Activated CD4-positive, alpha-beta T cell treated with anti-CD3 and anti-CD28 coated beads, Interleukin-2, amount 50 U/mL, for 4 hours (primary cell): ENCODE results near the gene PNPLA7.
"Not testable (repeated sequence)": the region's sequence is repeated elsewhere in the genome, so short reads cannot be mapped to it uniquely, and the experiment has no call there.

ENCODE experiments used
- DNase-seq, 2 experiments: peaks; one replicate each; pipeline ENCODE4 v3.0.0-alpha.2; 2020

Gene PNPLA7

DNA sequence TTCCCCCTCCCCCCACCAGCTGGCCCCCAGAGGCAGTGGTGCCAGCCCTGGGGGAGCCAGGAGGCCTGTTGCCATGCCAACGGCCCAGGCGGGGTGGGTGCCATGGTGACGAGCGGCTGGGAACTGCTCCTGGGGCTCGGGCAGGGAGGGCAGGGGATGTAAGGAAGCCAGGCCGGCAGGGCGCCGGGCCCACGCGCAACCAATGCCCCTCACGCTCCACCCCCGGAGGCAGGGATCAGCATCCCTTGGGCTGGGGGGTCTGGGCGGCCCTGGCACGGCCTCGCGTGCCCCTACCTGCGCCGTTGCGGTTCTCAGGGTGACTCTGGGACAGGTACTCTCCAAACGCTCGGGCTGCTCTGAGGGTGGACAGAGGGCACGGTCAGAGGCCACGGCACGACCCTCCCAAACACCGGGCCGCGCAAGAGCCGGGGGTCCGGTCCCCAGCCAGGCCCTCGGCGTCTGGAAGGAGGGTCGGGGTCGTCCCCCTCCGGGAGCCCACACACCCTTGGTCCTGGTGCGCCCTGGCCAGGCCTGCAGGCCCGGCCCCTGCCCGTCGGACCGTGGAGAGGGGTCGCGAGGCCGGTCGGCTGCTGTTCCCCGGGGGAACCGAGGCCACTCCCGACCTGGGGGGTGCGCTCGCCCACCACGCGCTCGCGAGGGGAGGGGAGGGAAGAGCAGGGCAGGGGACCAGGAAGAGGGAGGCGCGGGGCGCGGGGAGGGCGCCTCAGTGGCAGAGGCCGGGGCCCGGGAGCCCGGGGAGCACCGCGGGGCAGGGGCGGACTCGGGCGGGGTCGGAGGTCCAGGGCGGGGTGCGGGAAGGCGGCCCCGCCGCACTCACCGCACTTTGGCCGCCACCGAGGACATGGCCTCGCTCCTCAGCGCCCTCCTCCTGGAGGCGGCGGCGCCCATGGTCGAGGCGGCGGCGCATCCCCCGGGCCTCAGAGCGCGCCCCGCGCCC is 91.7 kb downstream of the PNPLA7 start:
- DNase-seq: no peak

DNA sequence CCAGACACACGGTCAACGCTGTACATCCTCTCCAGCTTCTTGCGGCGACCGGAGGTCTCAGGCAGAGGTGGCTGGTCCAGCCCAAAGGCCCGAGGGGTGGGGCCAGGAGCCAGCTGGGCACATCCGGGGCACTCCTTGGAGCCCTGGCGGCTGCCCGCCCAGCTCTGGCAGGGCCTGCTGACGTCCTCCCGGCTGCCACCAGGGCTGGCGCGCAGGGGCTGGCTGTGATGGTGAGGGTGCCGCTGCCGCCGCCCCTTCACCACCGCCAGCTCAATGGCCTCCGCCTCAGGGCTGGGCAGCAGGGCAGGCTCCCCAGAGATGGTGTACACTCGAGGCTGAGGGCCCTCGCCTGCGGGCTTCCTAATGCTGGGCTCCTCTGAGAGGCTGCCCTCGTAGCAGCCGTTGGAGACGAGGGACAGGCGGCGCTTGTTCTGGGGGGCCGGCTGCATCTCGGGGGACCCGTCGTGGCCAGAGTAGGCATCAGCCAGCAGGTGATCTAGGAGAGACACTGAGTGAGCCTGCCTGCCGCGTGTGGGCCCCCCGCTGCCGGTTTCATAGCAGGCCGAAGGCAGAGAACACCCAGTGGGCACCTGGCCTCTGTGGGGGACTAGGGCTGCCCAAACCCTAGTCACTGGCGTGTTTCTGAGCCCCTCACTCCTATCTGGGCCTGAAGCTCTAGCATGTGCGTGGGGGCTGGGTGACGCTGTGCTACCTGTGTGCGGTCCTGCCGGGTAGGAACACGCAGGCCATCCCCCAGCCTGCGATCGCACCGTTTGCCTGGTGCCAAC is 92.6 kb downstream of the PNPLA7 start:
- DNase-seq: no peak

DNA sequence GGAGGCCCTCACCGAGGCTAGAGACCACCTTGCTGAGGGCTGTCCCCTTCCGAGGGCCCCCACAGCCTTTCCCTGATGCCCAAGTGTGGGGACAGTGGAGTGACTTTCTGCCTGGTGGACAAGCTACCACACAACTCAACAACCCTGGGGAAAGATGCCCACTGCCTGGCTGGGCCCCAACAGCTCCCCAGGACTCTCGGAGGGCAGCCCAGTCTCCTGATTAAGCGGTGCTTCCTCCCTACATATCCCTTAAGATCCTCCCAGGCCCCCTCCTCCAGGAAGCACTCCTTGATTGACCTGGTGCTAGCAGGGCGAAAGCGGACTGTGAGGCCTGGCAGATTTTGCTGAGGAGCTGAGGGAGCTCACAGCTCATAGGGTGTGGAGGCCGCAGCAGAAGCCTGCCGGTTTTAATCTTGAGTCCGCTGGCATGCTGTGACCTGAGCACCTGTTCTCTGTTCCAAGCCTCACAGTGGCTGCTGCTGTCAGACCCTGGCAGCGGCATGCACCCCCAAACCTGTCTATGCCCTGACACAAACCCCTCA is 93.3 kb downstream of the PNPLA7 start:
- no peak for DNase-seq

DNA sequence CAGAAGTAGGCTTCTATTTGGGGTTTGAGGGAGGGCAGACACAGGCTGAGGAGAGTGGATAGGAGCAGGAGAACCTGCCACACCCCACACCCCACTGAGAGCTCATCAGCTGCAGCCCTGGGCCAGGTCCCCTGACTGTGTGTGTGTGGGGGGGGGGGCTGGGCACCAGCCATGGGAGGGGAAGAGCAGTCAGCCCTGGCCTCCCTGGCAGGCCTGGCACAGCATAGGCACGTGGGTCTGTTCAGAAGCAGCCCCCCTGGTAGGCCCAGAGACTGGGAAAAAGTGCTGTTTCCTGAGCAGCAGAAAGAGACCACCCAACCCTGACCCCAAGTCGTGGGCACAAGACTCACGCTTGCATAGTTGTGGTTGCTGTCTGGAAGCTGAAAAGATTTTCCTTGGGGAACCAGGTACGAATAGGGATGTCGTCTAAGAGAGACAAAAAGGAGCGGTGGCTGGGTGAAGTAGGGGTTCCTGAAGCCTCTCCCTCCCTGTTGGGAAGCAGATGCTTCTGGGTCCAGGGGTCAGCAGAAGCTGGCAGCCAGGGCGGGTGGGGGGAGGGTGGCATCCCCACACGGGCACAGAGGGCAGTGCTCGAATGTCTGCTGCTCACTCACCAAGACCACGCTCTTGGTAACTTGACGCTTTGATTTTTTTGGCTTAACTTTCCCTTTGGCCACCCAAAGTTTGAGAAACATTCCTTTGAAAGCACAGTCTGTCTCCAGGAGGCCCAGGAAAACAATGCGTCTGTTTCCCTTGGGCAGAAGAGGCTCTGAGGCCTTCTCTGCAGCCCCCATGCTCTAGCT is 93.9 kb downstream of the PNPLA7 start:
- DNase-seq: no peak

DNA sequence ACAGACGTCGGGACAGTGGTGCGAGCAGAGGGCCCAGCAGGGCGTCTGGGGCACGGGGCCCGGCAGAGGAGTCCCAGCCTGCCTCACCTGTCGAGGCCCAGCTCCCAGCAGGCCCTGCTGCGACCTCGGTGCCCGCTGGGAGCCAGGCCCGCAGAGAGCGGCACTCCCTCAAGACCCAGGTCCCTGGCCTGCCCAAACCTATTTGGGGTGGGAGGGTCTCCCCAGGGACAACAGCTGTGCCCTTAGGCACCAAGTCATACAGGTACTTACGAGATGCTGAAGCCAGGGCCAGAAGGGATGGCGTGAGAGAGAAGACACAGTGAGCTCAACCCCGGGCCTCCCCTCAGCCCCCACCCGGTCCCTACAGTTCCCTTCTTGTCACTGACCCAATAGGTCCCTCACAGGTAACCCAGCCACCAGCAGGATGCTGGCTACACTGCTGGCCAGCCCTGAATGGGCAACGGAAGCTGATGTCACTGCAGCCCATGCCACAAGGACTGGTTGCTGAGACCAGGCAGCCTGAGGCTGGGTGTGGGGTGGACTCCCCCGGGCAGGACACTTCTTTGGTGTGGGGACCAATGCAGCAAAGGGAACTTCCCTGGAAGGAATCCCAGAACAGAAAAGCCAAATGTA is 94.7 kb downstream of the PNPLA7 start:
- no peak for DNase-seq

DNA sequence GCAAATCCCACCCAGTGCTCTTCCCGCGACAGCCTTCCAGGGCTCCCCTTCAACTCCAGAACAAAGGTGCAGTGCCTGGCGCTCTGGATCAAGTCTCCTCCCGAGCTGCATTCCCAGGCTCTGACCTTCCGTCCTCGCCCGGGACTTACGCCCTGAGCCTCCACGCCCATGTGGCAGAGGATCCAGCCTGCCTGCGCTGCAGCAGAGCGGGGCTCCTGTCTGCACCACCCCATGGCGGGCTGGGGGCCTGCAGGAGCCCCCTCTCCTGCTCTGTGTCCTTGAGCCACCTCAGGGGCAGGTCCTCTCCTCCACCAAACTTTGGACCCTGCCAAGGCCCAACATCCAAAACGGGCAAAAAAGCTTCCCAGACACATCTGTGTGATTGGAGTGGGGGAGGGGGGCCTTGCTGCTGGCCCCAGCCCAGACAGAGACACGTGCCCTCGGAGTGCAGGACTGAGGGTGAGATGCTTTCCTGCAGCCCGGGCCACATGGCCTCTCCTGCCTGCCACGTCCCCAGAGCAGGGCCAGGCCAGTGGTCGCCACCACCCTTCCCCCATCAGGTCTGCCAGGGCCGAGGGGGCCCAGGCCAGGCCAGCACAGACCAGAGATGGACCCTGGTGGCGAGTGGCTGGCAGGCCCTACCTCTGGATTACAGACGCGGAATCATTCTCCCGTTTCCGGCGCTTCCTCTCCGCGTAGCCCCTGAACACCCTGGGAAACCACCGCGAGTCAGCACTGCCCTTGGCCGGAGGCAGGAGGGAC is 95.4 kb downstream of the PNPLA7 start:
- no peak for DNase-seq

DNA sequence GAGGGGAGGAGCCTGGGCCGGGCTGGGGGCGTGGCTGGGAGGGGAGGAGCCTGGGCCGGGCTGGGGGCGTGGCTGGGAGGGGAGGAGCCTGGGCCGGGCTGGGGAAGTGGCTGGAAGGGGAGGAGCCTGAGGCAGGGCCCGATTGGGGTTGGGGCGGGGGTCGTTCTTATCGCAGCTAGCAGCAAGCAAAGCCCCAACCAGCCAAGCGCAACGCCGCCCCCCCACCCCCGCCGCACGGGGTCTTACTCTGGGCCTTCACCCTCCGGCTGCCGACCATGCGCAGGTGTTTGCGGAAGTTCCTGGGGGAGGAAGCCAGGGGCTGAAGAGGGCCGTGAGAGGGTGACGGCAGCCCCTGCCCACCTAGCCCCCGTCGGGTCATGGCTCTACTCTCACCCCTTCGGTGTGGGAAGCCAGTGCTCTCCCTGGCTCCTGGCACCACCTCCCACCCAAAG is 96.0 kb downstream of the PNPLA7 start:
- DNase-seq: no peak

DNA sequence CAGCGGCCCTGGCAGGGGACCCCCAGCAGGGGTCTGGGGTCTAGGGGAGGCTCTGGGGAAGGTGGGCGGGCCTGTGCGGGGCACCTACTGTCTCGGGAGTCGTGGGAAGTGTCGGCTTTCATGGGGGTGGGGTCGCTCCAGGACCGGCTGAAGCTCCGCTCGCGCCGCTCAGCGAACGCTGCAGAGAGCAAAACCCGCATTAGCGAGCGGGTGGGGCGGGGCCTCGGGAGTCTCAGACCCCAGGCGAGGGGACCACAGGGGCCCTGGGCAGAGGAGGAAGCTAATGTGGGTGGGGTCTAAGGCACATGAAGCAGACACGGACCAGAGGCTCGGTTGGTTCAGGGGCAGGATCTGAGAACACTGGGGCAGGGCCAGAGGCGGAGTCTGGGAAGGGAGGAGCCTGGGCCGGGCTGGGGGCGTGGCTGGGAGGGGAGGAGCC is 96.5 kb downstream of the PNPLA7 start:
- DNase-seq: peak; percentile 53 to 59

DNA sequence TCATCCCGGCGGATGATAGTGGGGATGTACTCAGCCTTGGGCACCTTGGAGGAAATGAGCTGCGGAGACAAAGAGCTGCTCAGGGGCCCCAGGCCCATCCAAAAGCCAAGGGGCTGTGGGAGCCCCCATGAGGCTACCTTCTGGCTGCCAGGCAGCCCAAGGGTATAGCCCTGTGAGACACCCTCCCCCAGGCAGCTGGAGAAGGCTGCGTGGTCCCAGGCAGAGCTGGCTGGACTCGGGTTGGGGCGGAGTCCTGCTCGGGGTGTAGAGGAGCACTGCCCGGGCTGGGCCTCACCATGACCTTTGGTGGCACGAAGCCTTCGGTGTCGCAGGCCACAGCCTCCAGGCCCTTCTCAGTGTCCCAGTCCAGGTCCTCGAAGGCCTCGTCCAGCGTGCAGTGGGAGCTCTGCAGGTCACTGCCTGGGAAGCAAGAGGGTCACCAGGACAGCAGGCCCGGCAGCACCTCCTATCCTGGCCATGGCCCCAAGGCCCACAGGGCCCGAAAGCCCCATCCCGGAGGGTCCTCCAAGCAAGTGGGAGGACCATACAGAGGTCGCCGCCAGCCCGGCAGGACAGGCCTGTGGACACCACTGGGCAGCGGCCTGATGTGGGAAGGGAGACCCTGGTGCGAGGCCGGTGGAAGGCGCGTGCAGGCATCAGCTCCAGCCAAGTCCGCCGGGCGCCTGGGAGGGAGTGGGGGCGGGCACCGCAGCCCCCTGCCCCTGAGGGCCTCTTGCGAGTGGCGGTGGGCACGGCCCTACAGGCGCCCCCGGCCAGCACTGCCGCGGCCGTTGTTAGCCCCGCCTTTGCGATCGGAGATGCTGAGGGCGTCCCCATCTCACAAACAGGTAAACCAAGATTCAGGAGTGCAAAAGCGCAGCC is 97.2 kb downstream of the PNPLA7 start:
- no peak for DNase-seq

DNA sequence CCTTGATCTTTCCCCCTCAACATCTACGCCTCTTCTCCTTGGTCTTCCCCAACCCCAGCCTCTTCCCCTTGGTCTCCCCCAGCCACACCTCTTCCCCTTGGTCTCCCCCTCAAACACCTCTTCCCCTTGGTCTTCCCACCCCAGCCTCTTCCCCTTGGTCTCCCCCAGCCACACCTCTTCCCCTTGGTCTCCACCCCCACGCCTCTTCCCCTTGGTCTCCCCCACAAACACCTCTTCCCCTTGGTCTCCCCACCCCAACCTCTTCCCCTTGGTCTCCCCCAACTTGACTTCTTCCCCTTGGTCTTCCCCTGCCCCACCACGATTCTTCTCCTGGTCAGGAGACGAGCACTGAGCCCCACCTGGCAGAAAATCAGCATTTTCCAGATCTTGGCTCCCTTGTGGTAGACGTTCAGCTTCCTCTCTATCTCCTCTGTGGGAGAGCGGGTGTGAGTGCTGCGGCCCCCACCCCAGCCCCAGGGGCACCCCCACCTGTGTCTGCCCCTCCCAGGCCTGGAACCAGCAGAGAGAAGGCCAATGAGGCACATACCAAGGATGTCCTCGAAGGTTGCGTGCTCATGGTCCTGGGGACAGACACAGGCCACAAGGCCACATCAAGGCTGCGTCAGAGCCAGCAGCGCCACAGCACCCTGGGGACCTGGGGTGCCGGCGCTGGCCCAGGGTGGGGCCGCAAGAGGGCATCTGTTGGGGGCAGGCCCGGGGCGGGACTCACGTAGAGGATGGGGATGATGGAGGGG is 98.0 kb downstream of the PNPLA7 start:
- no peak for DNase-seq

DNA sequence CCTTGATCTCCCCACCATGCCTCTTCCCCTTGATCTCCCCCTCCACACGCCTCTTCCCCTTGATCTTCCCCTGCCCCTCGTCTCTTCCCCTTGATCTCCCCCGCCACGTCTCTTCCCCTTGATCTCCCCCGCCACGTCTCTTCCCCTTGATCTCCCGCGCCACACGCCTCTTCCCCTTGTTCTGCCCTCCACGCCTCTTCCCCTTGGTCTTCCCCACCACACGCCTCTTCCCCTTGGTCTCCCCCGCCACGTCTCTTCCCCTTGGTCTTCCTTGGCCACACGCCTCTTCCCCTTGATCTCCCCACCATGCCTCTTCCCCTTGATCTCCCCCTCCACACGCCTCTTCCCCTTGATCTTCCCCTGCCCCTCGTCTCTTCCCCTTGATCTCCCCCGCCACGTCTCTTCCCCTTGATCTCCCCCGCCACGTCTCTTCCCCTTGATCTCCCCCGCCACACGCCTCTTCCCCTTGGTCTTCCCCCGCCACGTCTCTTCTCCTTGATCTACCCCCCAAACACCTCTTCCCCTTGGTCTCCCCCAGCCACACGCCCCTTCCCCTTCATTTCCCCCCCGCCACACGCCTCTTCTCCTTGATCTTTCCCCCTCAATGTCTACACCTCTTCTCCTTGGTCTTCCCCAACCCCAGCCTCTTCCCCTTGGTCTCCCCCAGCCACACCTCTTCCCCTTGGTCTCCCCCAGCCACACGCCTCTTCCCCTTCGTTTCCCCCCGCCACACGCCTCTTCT is 98.8 kb downstream of the PNPLA7 start:
- not testable (repeated sequence) for DNase-seq

DNA sequence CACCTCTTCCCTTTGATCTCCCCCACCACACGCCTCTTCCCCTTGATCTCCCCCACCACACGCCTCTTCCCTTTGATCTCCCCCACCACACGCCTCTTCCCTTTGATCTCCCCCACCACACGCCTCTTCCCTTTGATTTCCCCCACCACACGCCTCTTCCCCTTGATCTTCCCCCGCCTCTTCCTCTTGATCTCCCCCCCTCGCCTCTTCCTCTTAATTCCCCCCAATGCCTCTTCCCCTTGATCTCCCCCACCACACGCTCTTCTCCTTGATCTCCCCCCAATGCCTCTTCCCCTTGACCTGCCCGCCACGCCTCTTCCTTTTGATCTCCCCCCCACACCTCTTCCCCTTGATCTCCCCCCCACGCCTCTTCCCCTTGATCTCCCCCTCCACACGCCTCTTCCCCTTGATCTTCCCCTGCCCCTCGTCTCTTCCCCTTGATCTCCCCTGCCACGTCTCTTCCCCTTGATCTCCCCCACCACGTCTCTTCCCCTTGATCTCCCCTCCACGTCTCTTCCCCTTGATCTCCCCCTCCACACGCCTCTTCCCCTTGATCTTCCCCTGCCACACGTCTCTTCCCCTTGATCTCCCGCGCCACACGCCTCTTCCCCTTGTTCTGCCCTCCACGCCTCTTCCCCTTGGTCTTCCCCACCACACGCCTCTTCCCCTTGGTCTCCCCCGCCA is 99.5 kb downstream of the PNPLA7 start:
- peak in 1 of 2 experiments; percentile 31 for DNase-seq

DNA sequence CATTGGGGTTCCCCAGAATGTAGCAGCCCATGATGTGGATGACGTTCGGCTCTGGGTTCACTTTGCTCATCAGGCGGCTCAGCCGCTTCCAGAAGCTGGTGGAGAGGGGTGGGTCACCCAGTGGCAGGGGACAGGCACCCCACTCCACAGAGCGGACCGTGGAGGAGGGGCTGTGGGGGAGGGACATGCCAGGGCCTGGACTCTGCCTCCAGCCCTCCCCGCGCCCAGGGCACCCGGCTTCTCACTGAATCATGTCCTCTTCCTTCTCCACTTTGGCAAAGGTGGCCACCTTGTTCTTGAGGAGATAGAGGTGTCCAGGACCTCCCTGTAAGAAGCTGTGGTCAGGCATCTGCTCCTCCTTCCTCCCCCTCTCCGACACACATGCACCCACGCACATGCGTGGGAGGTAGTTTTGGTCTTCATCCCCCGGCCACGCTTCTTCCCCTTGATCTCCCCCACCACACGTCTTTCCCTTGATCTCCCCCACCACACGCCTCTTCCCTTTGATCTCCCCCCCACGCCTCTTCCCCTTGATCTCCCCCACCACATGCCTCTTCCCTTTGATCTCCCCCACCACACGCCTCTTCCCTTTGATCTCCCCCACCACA is 100.2 kb downstream of the PNPLA7 start:
- DNase-seq: peak; percentile 51 to 72

DNA sequence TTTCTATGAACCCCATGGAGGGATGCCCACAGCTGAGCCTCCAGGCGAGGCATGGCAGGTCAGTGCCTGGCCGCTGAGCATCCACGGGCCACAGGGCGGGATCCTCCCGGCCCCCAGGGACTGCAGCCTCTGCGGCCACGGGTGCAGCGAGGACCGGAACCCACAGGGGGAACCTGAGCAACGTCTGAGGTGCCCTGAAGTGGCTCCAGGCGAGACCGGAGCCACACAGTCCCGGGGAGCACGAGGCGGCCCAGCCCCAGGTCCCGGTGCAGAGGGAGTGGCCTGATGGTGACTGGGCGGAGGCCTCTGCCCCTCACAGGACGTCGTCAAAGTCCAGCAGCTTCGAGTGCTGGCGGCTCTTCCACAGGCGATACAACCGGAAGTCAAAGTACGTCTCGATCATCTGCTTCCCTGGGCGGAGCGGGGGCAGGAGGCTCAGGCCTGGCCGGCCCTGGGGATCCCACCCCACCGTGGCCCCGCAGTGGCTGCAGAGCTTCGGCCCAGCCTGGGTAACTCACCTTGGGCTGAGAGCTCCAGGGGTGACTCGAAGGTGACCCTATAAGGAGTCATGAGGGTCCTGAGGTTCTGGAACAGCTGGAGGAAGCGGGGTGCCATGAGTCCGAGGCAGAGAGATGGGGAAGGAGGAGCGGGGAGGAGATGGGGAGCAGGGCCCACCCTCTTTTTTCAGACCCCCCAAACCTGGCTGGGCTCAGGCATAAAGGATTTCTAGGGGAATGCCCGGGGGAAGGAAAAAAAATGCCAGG is 100.9 kb downstream of the PNPLA7 start:
- DNase-seq: no peak

DNA sequence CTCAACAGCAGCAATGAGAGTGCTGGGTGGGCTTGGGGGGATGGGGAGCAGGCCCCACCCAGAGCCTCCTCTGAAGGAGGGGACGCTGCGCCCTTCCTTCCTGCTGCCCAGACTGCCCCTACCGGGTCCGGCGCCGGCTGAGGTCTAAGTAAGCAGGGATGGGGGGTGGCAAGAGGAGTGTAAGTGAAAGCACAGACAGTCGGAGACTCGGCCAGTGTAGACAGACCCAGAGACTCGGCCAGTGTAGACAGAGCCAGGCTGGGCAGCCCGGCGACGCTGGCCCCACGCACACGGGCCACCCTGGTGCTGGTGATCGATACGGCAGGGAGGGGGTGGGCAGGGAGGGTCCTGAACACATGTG is 101.6 kb downstream of the PNPLA7 start:
- DNase-seq: no peak

DNA sequence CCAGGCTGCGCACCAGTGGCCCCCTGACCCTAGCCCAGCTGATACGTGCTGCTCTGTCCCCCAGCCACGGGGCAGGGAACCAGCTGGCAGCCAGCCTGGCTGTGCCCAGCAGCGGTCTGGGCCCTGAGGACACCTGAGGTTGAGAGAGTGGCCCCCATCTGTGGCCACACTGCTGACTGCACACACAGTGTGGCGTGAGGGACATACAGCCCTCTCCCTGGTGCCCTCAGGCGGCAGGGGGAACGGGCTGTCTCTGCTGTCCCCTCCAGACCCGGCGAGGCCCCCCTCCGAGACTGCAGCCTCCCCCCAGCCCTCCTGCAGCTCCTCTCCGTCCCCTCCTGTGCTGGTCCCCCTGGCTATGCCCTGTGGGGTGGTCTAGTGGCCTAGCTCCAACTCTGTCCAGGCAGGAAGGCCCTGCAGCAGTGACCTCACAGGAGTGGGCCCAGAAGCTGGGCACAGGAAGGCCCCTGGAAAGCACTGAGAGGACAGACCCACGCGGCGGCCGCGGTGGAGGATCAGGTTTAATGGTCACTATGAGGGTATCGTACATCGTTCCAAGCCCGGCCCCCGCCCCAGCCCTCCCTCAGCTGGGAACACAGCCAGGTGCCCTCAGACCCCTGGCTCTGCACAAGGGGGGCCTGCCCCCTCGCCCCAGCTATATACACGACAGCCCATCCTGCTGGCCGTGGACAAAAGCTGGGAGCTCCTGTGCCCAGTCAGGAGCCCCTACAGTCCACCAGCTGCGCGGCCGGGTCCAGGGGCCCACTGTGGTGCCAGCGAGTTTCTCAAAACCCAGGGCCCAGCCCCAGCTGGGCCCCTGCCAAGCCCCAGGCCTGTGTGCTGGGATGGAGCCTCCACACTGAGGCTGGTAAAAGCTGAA is 102.2 kb downstream of the PNPLA7 start:
- DNase-seq: no peak
